GM12878 (cell line): Measurements from ENCODE around the gene DHCR24. TPM values are rescaled to one million over a fixed set of nuclear protein-coding genes. Genes with fewer than 3 reads are reported as not detected.

Experiments
- ATAC-seq: fragments of 200-7000 bp; cut with Tn5 transposase; 3 replicates; pipeline ENCODE4 v1.9.1; 2020; ENCODE audit warnings: mild to moderate bottlenecking, moderate library complexity
- BruUV-seq: library from RNA; stranded (reverse); fragments of 400-500 nt; replicated peaks from 2 replicates; lab custom pipeline; 2021; lab: Mats Ljungman, UMichigan
- CTCF ChIA-PET: fragments of 300-600 bp; sonication (Branson Sonifier 250); formaldehyde crosslinking; extraction: SDS; loops from one replicate; lab custom pipeline; 2021; ENCODE audit warnings: inconsistent platforms; lab: Yijun Ruan, JAX
- POLR2A ChIA-PET: fragments of 350-600 bp; formaldehyde crosslinking; extraction: SDS; loops from one replicate; lab custom pipeline; 2021; ENCODE audit warnings: inconsistent platforms; lab: Charles Lee
- RAD21 ChIA-PET: fragments of 300-600 bp; sonication (Branson Sonifier 250); formaldehyde crosslinking; loops from one replicate; lab custom pipeline; 2023; ENCODE audit warnings: antibody characterized with exemption; ENCODE audit not compliant: unreplicated experiment; lab: Charles Lee
- SMC1A ChIA-PET: fragments of 300-600 bp; sonication (Branson Sonifier 250); formaldehyde crosslinking; loops from one replicate; lab custom pipeline; 2023; ENCODE audit not compliant: unreplicated experiment, uncharacterized antibody; lab: Charles Lee
- DNase-seq: peaks from one replicate; pipeline ENCODE4 v3.0.0-alpha.2; 2011; ENCODE audit warnings: low read depth, low spot score
- FAIRE-seq: peaks from 3 replicates; lab custom pipeline; 2011; peaks lifted over from hg19 to GRCh38; lab: Jason Lieb, UNC
- H2AFZ ChIP-seq: 2 replicates; pipeline ENCODE4 v1.6.0; 2011; ENCODE audit warnings: low read depth, low read length, control low read depth; ENCODE audit not compliant: control insufficient read depth
- H3K27ac ChIP-seq: 2 replicates; pipeline ENCODE4 v1.5.1; 2011; ENCODE audit warnings: control low read depth; ENCODE audit not compliant: control insufficient read depth, insufficient read depth
- H3K27me3 ChIP-seq, 2 experiments: replicated peaks in 1 of 2; 2 replicates each; pipeline versions ENCODE4 v1.6.0 to v1.6.1; 2011; ENCODE audit warnings: low read length in 1 of 2; ENCODE audit not compliant: control insufficient read depth in 2 of 2, insufficient read depth in 2 of 2
- H3K36me3 ChIP-seq, 2 experiments: 2 replicates each; pipeline ENCODE4 v1.5.1; 2011; ENCODE audit warnings: low read length in 1 of 2; ENCODE audit not compliant: control insufficient read depth in 2 of 2, insufficient read depth in 2 of 2
- H3K4me1 ChIP-seq: 2 replicates; pipeline ENCODE4 v1.6.1; 2011; ENCODE audit warnings: mild to moderate bottlenecking, low read length, moderate library complexity, mixed read lengths; ENCODE audit not compliant: control insufficient read depth, insufficient read depth
- H3K4me2 ChIP-seq: 2 replicates; pipeline ENCODE4 v1.6.0; 2011; ENCODE audit warnings: control low read depth; ENCODE audit not compliant: control insufficient read depth, insufficient read depth
- H3K4me3 ChIP-seq: fragments of 200-600 bp; sonication (generic); 2 replicates; pipeline ENCODE4 v1.5.1; 2016
- H3K79me2 ChIP-seq: 2 replicates; pipeline ENCODE4 v1.6.0; 2011; ENCODE audit warnings: low read length; ENCODE audit not compliant: control insufficient read depth, insufficient read depth
- H3K9ac ChIP-seq: 2 replicates; pipeline ENCODE4 v1.8.0; 2011; ENCODE audit warnings: low read length, control low read depth, mixed read lengths; ENCODE audit not compliant: control insufficient read depth, insufficient read depth
- H3K9me3 ChIP-seq: replicated peaks from 3 replicates; pipeline ENCODE4 v1.5.1; 2011; ENCODE audit warnings: mild to moderate bottlenecking, low read length; ENCODE audit not compliant: control insufficient read depth, insufficient read depth
- H4K20me1 ChIP-seq: 2 replicates; pipeline ENCODE4 v1.6.0; 2011; ENCODE audit not compliant: control insufficient read depth, insufficient read depth
- CBX5 ChIP-seq: sonication (generic); IDR thresholded peaks from 2 replicates; pipeline ENCODE4 v1.6.1; 2016; ENCODE audit warnings: low read depth, moderate library complexity, mild to moderate bottlenecking, inconsistent platforms
- CREM ChIP-seq: IDR thresholded peaks from 2 replicates; pipeline ENCODE4 v1.6.1; 2014; ENCODE audit warnings: antibody characterized with exemption, low read depth
- EGR1 ChIP-seq, 2 experiments: IDR thresholded peaks; 1 replicate in 1 of 2; 2 replicates in 1 of 2; pipeline ENCODE4 v1.6.1; 2011 to 2012; ENCODE audit warnings: low read depth in 2 of 2, low read length in 2 of 2, borderline replicate concordance in 1 of 2, mild to moderate bottlenecking in 1 of 2, moderate library complexity in 1 of 2
- ESRRA ChIP-seq: IDR thresholded peaks from 2 replicates; pipeline ENCODE4 v1.6.1; 2012; ENCODE audit warnings: mild to moderate bottlenecking, low read length, improper control_type of control experiment
- KAT2A ChIP-seq: conservative IDR thresholded peaks from 2 replicates; pipeline ENCODE4 v1.6.1; 2011; ENCODE audit warnings: low read depth, low read length; ENCODE audit not compliant: control insufficient read depth
- NBN ChIP-seq: fragments of 450-650 bp; IDR thresholded peaks from 2 replicates; pipeline ENCODE4 v1.6.1; 2016
- SIN3A ChIP-seq: IDR thresholded peaks from 2 replicates; pipeline ENCODE4 v1.6.1; 2012; ENCODE audit warnings: low read depth, low read length, improper control_type of control experiment
- SMAD5 ChIP-seq: IDR thresholded peaks from 2 replicates; pipeline ENCODE4 v1.6.1; 2016; ENCODE audit warnings: antibody characterized with exemption, low read depth
- SMC3 ChIP-seq: IDR thresholded peaks from 2 replicates; pipeline ENCODE4 v1.6.1; 2011; ENCODE audit warnings: low read length, improper control_type of control experiment, borderline replicate concordance
- ZBED1 ChIP-seq: IDR thresholded peaks from 2 replicates; pipeline ENCODE4 v1.6.1; 2016; ENCODE audit warnings: borderline replicate concordance
- ZBTB11 ChIP-seq: fragments of 450-650 bp; formaldehyde crosslinking; IDR thresholded peaks from 2 replicates; pipeline ENCODE4 v1.5.0; 2022; ENCODE audit warnings: mild to moderate bottlenecking, missing genetic modification characterization
- ZNF217 ChIP-seq: fragments of 450-650 bp; IDR thresholded peaks from 2 replicates; pipeline ENCODE4 v1.6.1; 2017; ENCODE audit warnings: antibody characterized with exemption, mild to moderate bottlenecking
- ZNF274 ChIP-seq: IDR thresholded peaks from one replicate; pipeline ENCODE4 v1.8.0; 2011; ENCODE audit not compliant: insufficient read length, insufficient read depth
- WGBS: methylation state at CpG from one replicate; pipeline ENCODE4 v1.1.6; 2016; ENCODE audit warnings: low lambda C conversion rate; ENCODE audit not compliant: insufficient replicate concordance, insufficient coverage; ENCODE audit errors: missing lambda C conversion rate; 5-methylcytosine and 5-hydroxymethylcytosine counted together
- in situ Hi-C: fragments of 300-500 bp; cut with MboI; formaldehyde crosslinking; loops from 9 replicates; pipeline ENCODE4 v1.14.3; 2018; ENCODE audit warnings: mixed read lengths
- intact Hi-C: fragments of 100-400 bp; cut with micrococcal nuclease; formaldehyde crosslinking; loops from one replicate; pipeline ENCODE4 v1.14.2; 2022; ENCODE audit not compliant: unreplicated experiment
- polyA plus RNA-seq, 11 experiments: library from polyadenylated mRNA; depleted of rRNA in 4 of 11; unstranded in 6 of 11; stranded (reverse) in 5 of 11; fragments of >200 nt; fragmentation: Nextera tagmentation in 4 of 11; fragmentation: Illumina TruSeq in 1 of 11; extraction: Ambion mirVana in 4 of 11; extraction: Trizol in 1 of 11; gene quantifications; 1 replicate in 1 of 11; 2 replicates in 10 of 11; pipeline versions ENCODE4 v1.2.1 to v1.2.3, GENCODE V29; 2011 to 2016; ENCODE audit warnings: inconsistent platforms in 2 of 11, missing spikeins in 2 of 11, low read depth in 1 of 11
- total RNA-seq, 4 experiments: library from RNA; depleted of rRNA in 3 of 4; stranded (reverse); fragments of >200 nt in 3 of 4; fragmentation: Illumina TruSeq in 1 of 4; extraction: Trizol in 1 of 4; gene quantifications; 2 replicates each; pipeline versions ENCODE4 v1.2.1 to v1.2.3, GENCODE V29; 2013 to 2021
- TF ChIP-seq, protein P1 (sequence below): fragments of 150-350 bp; IDR thresholded peaks from 2 replicates; pipeline ENCODE4 v1.6.1; 2016; ENCODE audit warnings: low read depth, low read length

DHCR24 gene
- total and polyA plus RNA-seq, 10 of the 15 experiments (the other 5 are each of a cell fraction or from before 2014, with no cell fraction given) = 23.3 to 169 (median 120) TPM

DNA sequence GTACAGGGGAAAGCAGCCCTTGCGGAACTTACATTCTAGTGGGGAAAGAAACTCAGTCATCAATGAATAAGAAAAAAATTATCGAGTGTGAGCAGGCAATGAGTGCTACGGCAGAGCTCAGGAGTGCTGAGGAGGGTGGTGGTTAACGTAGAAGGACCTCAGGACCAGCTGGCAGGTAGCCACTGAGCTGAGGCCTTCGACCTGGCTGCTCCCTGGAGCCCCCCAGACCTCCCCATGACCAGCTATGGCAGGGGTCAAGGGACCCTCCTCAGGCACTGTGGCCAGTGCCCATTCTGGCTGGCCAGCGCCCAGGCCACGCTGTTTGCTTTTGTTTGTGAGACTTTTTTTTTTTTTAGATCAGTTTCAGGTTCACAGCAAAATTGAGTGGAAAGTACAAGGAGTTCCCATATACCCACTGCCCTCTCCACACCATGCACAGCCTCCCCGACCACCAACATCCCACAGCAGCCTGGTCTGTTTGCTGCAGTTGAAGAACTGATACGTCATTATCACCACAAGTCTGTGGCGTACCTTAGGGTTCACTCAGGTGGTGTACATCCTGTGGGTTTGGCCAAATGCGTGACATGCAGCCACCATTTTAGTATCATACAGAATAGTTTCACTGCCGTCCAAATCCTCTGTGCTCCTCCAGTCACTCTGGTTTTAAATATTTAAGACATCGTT, 74.1 kb downstream of the DHCR24 start (continued):
- TF ChIP-seq ZBTB11 (CRISPR knock-in tag) (no peak), ZNF274 (no peak), CREM (peak; percentile 70; the same call in 1 of the 2 replicates), NBN (peak; percentile 31; the same call in 1 of the 2 replicates)

DNA sequence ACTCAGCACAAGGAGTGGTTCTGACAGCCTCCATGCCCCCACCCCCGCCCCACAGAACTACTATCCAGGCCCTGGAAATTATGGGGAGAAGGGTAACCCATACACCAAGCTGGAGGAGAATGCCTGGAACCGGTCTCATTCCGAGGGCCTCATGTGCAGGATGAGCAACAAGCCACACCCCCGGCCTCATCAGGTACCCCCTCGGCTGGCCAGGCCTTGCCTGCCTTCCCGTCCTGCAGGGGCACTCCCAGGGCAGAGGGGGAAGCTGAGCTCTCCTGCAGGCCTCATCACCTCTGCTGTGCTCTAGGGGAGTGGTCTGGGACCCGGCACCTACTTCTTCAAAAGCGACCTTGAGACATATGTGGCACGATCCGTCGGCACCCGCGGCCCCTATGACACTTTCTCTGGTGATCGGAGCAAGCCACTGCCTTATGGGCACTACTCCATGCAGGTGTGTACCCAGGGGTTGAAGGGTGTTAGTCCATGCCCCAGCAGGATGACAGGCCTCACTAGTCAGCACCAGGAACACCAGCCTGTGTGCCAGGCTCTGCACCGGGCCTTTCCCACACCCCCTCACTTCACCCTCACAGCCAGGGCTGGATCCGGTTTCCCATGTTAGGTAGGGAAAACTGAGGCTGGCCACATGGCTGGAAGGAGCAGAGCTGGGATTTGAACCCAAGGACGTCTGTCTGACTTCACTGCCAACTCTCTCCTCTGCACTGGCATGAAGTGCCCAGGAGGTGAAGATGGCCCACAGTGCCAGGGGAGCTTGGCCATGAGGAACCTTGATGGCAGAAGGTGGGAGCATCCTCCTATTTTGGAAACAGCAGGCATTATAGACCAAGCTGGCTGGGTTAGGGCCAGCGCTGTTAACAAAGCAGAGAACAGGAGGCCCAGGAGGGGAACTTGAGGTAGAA, 75.0 kb downstream of the DHCR24 start:
- Histone ChIP-seq H4K20me1 (no peaks in the 10 kb centered on the region), H3K79me2 (no peaks in the 10 kb centered on the region), H3K27me3 (no peaks in the 10 kb centered on the region), H3K36me3 (no peaks in the 10 kb centered on the region), H2AFZ (no peak overlapping the region), H3K27ac (no peak overlapping the region), H3K4me2 (no peak overlapping the region), H3K4me3 (no peak overlapping the region), H3K4me1 (peaks cover 13% of the 10 kb centered on the region), H3K9me3 (no peaks in the 10 kb centered on the region), H3K9ac (no peak overlapping the region)
- ChIA-PET CTCF (interaction anchor here (1.1 to 7.6 kb wide), 7 partner anchors 11 to 743 kb away, joined by 4 to 44 read pairs (median 4); partner anchors contain the start of genes TTC22 and TTC4), SMC1A (interaction anchor here (1.5 to 1.8 kb wide), 3 partner anchors 11 to 137 kb away, joined by 3 to 6 read pairs (median 5); partner anchors contain the start of gene TTC22), POLR2A (no interaction called here), RAD21 (interaction anchor here (1.0 to 2.7 kb wide), 4 partner anchors 11 to 209 kb away, joined by 3 to 11 read pairs (median 4); partner anchors contain the start of gene TTC22)
- intact Hi-C loops (loop anchor here (5.0 kb wide), 4 partner anchors 310 to 630 kb away; partner anchors contain the start of gene SSBP3), in situ Hi-C loops (loop anchor here (5.0 kb wide), 1 partner anchor 145 kb away; no protein-coding TSS in a partner anchor)
- ATAC-seq (no peak), FAIRE-seq (no peak), DNase-seq (no peak)
- no TSS peak for BruUV-seq
- 65% methylated on average over 18 of the region's 18 CpGs for WGBS
- TF ChIP-seq ESRRA = no peak
- no peak for TF ChIP-seq EGR1 (IDR thresholded peaks at IDR 0.05; ENCODE audit: borderline replicate concordance in 1 of 2, low read depth in 2 of 2, low read length in 2 of 2)
- no peak for TF ChIP-seq ZBED1
- TF ChIP-seq SMC3 = no peak
- no peak for TF ChIP-seq CBX5
- TF ChIP-seq ZNF217 = no peak
- TF ChIP-seq SMAD5 = no peak
- no peak for TF ChIP-seq SIN3A
- TF ChIP-seq KAT2A = no peak
- TF ChIP-seq, protein P1, sequence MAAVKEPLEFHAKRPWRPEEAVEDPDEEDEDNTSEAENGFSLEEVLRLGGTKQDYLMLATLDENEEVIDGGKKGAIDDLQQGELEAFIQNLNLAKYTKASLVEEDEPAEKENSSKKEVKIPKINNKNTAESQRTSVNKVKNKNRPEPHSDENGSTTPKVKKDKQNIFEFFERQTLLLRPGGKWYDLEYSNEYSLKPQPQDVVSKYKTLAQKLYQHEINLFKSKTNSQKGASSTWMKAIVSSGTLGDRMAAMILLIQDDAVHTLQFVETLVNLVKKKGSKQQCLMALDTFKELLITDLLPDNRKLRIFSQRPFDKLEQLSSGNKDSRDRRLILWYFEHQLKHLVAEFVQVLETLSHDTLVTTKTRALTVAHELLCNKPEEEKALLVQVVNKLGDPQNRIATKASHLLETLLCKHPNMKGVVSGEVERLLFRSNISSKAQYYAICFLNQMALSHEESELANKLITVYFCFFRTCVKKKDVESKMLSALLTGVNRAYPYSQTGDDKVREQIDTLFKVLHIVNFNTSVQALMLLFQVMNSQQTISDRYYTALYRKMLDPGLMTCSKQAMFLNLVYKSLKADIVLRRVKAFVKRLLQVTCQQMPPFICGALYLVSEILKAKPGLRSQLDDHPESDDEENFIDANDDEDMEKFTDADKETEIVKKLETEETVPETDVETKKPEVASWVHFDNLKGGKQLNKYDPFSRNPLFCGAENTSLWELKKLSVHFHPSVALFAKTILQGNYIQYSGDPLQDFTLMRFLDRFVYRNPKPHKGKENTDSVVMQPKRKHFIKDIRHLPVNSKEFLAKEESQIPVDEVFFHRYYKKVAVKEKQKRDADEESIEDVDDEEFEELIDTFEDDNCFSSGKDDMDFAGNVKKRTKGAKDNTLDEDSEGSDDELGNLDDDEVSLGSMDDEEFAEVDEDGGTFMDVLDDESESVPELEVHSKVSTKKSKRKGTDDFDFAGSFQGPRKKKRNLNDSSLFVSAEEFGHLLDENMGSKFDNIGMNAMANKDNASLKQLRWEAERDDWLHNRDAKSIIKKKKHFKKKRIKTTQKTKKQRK = no peak
